Measurements from ENCODE around the gene CDHR3.

The CDHR3 gene

GRCh38 chr7:106069471-106070200 lies 106.6 kb downstream of the CDHR3 start:
- DNase-seq = peak; percentile 55

- no peak for DNase-seq
Observed at GRCh38 chr7:106070201-106070551, 107.1 kb downstream of the CDHR3 start.

GRCh38 chr7:106070567-106071254 lies 107.6 kb downstream of the CDHR3 start:
- DNase-seq = no peak

GRCh38 chr7:106071356-106071998 lies 108.4 kb downstream of the CDHR3 start:
- peak; percentile 64 for DNase-seq

GRCh38 chr7:106071999-106072714 lies 109.1 kb downstream of the CDHR3 start:
- DNase-seq = no peak

GRCh38 chr7:106072715-106073091 lies 109.6 kb downstream of the CDHR3 start:
- no peak for DNase-seq

GRCh38 chr7:106073701-106074100 lies 110.6 kb downstream of the CDHR3 start:
- DNase-seq = no peak

GRCh38 chr7:106074257-106074656 lies 111.2 kb downstream of the CDHR3 start:
- no peak for DNase-seq

- DNase-seq = no peak
Observed at GRCh38 chr7:106075937-106076336, 112.9 kb downstream of the CDHR3 start.

GRCh38 chr7:106076537-106076936 lies 113.5 kb downstream of the CDHR3 start:
- DNase-seq = no peak

- DNase-seq = no peak
Observed at GRCh38 chr7:106080300-106080987, 117.4 kb downstream of the CDHR3 start.

- DNase-seq = no peak
Observed at GRCh38 chr7:106082087-106082854, 119.2 kb downstream of the CDHR3 start.

All from islet precursor cell (in vitro differentiated cells).